H1 (cell line): ENCODE measurements around the gene TNNC1. TPM values are rescaled to one million over a fixed set of nuclear protein-coding genes. Genes with fewer than 3 reads are reported as not detected.

Experiments used
- CTCF ChIA-PET: fragments of 300-600 bp; sonication (Branson Sonifier 250); formaldehyde crosslinking; loops from one replicate; lab custom pipeline; 2021; ENCODE audit not compliant: partially characterized antibody; lab: Charles Lee
- POLR2A ChIA-PET: fragments of 300-600 bp; sonication (Branson Sonifier 250); formaldehyde crosslinking; loops from one replicate; lab custom pipeline; 2021; ENCODE audit warnings: inconsistent platforms; ENCODE audit not compliant: partially characterized antibody; lab: Charles Lee
- DNase-seq, 2 experiments: peaks; one replicate each; pipeline versions ENCODE4 v3.0.0 to v3.0.0-alpha.2; 2010 to 2022; ENCODE audit warnings: low spot score in 2 of 2, low read depth in 1 of 2, mixed read lengths in 1 of 2
- FAIRE-seq: peaks from 2 replicates; lab custom pipeline; 2011; peaks lifted over from hg19 to GRCh38; lab: Jason Lieb, UNC
- H2AFZ ChIP-seq: 2 replicates; pipeline ENCODE4 v1.8.1; 2012; ENCODE audit warnings: low read length, inconsistent platforms
- H2AK5ac ChIP-seq: 2 replicates; pipeline ENCODE4 v1.6.1; 2013; ENCODE audit warnings: low read depth, low read length
- H2BK120ac ChIP-seq: replicated peaks from 2 replicates; pipeline ENCODE3; 2013; ENCODE audit warnings: low read depth, low read length, inconsistent platforms
- H2BK12ac ChIP-seq: 2 replicates; pipeline ENCODE4 v1.6.1; 2013; ENCODE audit warnings: low read depth, low read length
- H2BK15ac ChIP-seq: 2 replicates; pipeline ENCODE4 v1.6.1; 2013; ENCODE audit warnings: low read length
- H2BK20ac ChIP-seq: 2 replicates; pipeline ENCODE4 v1.6.1; 2013; ENCODE audit warnings: low read length
- H2BK5ac ChIP-seq: 2 replicates; pipeline ENCODE4 v1.6.1; 2013; ENCODE audit warnings: low read depth, low read length
- H3K14ac ChIP-seq: 2 replicates; pipeline ENCODE4 v1.6.1; 2013; ENCODE audit warnings: inconsistent platforms; ENCODE audit not compliant: insufficient read length
- H3K18ac ChIP-seq: 2 replicates; pipeline ENCODE4 v1.6.1; 2013; ENCODE audit warnings: low read length; ENCODE audit errors: extremely low read depth
- H3K23ac ChIP-seq: 2 replicates; pipeline ENCODE4 v1.6.1; 2013; ENCODE audit warnings: inconsistent platforms; ENCODE audit not compliant: insufficient read length
- H3K23me2 ChIP-seq: 2 replicates; pipeline ENCODE4 v1.6.1; 2013; ENCODE audit warnings: low read depth, low read length
- H3K27ac ChIP-seq: 2 replicates; pipeline ENCODE4 v1.6.1; 2011; ENCODE audit warnings: low read depth, low read length, inconsistent platforms
- H3K27me3 ChIP-seq, 4 experiments: replicated peaks in 1 of 4; 1 replicate in 1 of 4; 2 replicates in 3 of 4; pipeline versions ENCODE4 v1.6.1 to v1.8.1; 2011 to 2013; ENCODE audit warnings: low read length in 3 of 4, mild to moderate bottlenecking in 3 of 4, inconsistent platforms in 2 of 4, mixed read lengths in 2 of 4, moderate library complexity in 1 of 4; ENCODE audit not compliant: control insufficient read depth in 3 of 4, insufficient read depth in 3 of 4; ENCODE audit errors: extremely low read depth in 1 of 4
- H3K36me3 ChIP-seq, 4 experiments: 2 replicates each; pipeline versions ENCODE4 v1.6.1 to v1.8.1; 2011 to 2013; ENCODE audit warnings: mild to moderate bottlenecking in 4 of 4, low read length in 3 of 4, moderate library complexity in 2 of 4, control low read depth in 1 of 4, inconsistent platforms in 1 of 4; ENCODE audit not compliant: insufficient read depth in 4 of 4, control insufficient read depth in 2 of 4
- H3K4ac ChIP-seq: replicated peaks from 2 replicates; pipeline ENCODE3; 2013; ENCODE audit warnings: low read length, low read depth, mixed read lengths, inconsistent platforms; ENCODE audit not compliant: insufficient read length
- H3K4me1 ChIP-seq, 4 experiments: replicated peaks in 1 of 4; 1 replicate in 1 of 4; 2 replicates in 3 of 4; pipeline versions ENCODE4 v1.6.1 to v1.8.1; 2011 to 2013; ENCODE audit warnings: low read length in 3 of 4, inconsistent platforms in 2 of 4, mixed read lengths in 1 of 4; ENCODE audit not compliant: insufficient read depth in 4 of 4, control insufficient read depth in 3 of 4
- H3K4me2 ChIP-seq, 2 experiments: 2 replicates each; pipeline versions ENCODE4 v1.6.1 to v1.8.1; 2011 to 2013; ENCODE audit warnings: low read depth in 2 of 2, low read length in 2 of 2, control low read depth in 1 of 2, inconsistent platforms in 1 of 2, mild to moderate bottlenecking in 1 of 2; ENCODE audit not compliant: insufficient read depth in 1 of 2
- H3K4me3 ChIP-seq, 4 experiments: fragments of 200-600, 300-600 bp in 1 of 4; sonication (generic), shearing (Covaris generic), sonication (Bioruptor Twin) in 1 of 4; 2 replicates each; pipeline versions ENCODE4 v1.5.1 to v1.8.1; 2011 to 2016; ENCODE audit warnings: low read length in 4 of 4, low read depth in 3 of 4, control low read depth in 2 of 4, inconsistent platforms in 2 of 4, mild to moderate bottlenecking in 2 of 4, mixed read lengths in 1 of 4, moderate library complexity in 1 of 4; ENCODE audit not compliant: insufficient read depth in 2 of 4; ENCODE audit errors: extremely low read depth in 1 of 4
- H3K56ac ChIP-seq: replicated peaks from 2 replicates; pipeline ENCODE3; 2013; ENCODE audit warnings: low read depth, mild to moderate bottlenecking, mixed read lengths, low read length, inconsistent platforms; ENCODE audit not compliant: insufficient read length
- H3K79me1 ChIP-seq: 2 replicates; pipeline ENCODE4 v1.6.1; 2013; ENCODE audit warnings: low read depth, low read length, control low read depth
- H3K79me2 ChIP-seq, 2 experiments: 2 replicates each; pipeline versions ENCODE4 v1.6.1 to v1.8.1; 2012 to 2013; ENCODE audit warnings: low read length in 2 of 2, mild to moderate bottlenecking in 2 of 2, inconsistent platforms in 1 of 2; ENCODE audit not compliant: insufficient read depth in 2 of 2, control insufficient read depth in 1 of 2
- H3K9ac ChIP-seq, 4 experiments: replicated peaks in 1 of 4; 1 replicate in 1 of 4; 2 replicates in 3 of 4; pipeline versions ENCODE4 v1.6.1 to v1.8.1; 2011 to 2013; ENCODE audit warnings: low read depth in 3 of 4, low read length in 3 of 4, control low read depth in 2 of 4, mild to moderate bottlenecking in 2 of 4, moderate library complexity in 2 of 4, inconsistent platforms in 1 of 4; ENCODE audit errors: extremely low read depth in 1 of 4
- H3K9me3 ChIP-seq, 2 experiments: 2 replicates each; pipeline versions ENCODE4 v1.6.1 to v1.8.1; 2012 to 2013; ENCODE audit warnings: mild to moderate bottlenecking in 2 of 2, moderate library complexity in 2 of 2, control low read depth in 1 of 2, inconsistent platforms in 1 of 2, low read depth in 1 of 2, low read length in 1 of 2, mixed read lengths in 1 of 2; ENCODE audit not compliant: insufficient read depth in 2 of 2
- H4K20me1 ChIP-seq, 2 experiments: replicated peaks in 1 of 2; 2 replicates each; pipeline versions ENCODE3 to v1.8.1; 2011 to 2013; ENCODE audit warnings: inconsistent platforms in 2 of 2, low read length in 2 of 2, mild to moderate bottlenecking in 1 of 2; ENCODE audit not compliant: insufficient read depth in 2 of 2, control insufficient read depth in 1 of 2
- H4K5ac ChIP-seq: 2 replicates; pipeline ENCODE4 v1.6.1; 2013; ENCODE audit warnings: low read length, low read depth, mixed read lengths, inconsistent platforms; ENCODE audit not compliant: insufficient read length
- H4K8ac ChIP-seq: 2 replicates; pipeline ENCODE4 v1.8.0; 2013; ENCODE audit warnings: mild to moderate bottlenecking, moderate library complexity, low read length, inconsistent platforms; ENCODE audit not compliant: insufficient read depth; ENCODE audit errors: extremely low read depth
- H4K91ac ChIP-seq: replicated peaks from 2 replicates; pipeline ENCODE3; 2013; ENCODE audit warnings: low read length, mixed read lengths, inconsistent platforms; ENCODE audit not compliant: insufficient read length
- GTF2F1 ChIP-seq: IDR thresholded peaks from 2 replicates; pipeline ENCODE4 v1.6.1; 2012; ENCODE audit warnings: low read depth, low read length, improper control_type of control experiment, borderline replicate concordance
- HDAC2 ChIP-seq, 2 experiments: fragments of 300-600 bp in 1 of 2; sonication (generic) in 1 of 2; IDR thresholded peaks; 2 replicates each; pipeline ENCODE4 v1.6.1; 2011 to 2012; ENCODE audit warnings: low read depth in 2 of 2, low read length in 2 of 2, mild to moderate bottlenecking in 2 of 2, moderate library complexity in 2 of 2, borderline replicate concordance in 1 of 2, inconsistent platforms in 1 of 2
- SAP30 ChIP-seq: fragments of 300-600 bp; sonication (generic); IDR thresholded peaks from 2 replicates; pipeline ENCODE4 v1.7.1; 2012; ENCODE audit warnings: low read length, moderate library complexity, mild to moderate bottlenecking, inconsistent platforms; ENCODE audit not compliant: insufficient read depth, insufficient replicate concordance
- SIN3A ChIP-seq, 2 experiments: IDR thresholded peaks in 1 of 2; conservative IDR thresholded peaks in 1 of 2; 2 replicates each; pipeline ENCODE4 v1.6.1; 2011 to 2012; ENCODE audit warnings: low read length in 2 of 2, improper control_type of control experiment in 1 of 2, low read depth in 1 of 2, mild to moderate bottlenecking in 1 of 2
- SUZ12 ChIP-seq: fragments of 200-600 bp; sonication (generic); IDR thresholded peaks from 2 replicates; pipeline ENCODE4 v1.6.1; 2012; ENCODE audit warnings: mild to moderate bottlenecking, inconsistent platforms, low read length, moderate library complexity, mixed read lengths
- TAF1 ChIP-seq: IDR thresholded peaks from 2 replicates; pipeline ENCODE4 v1.6.1; 2011; ENCODE audit warnings: mild to moderate bottlenecking, low read depth, low read length
- TBP ChIP-seq: IDR thresholded peaks from 2 replicates; pipeline ENCODE4 v1.6.1; 2011; ENCODE audit warnings: low read depth, low read length, improper control_type of control experiment
- YY1 ChIP-seq: IDR thresholded peaks from 2 replicates; pipeline ENCODE4 v1.6.1; 2011; ENCODE audit warnings: low read depth, mild to moderate bottlenecking, low read length
- WGBS, 2 experiments: shearing (Covaris generic) in 1 of 2; methylation state at CpG; one replicate each; pipeline versions ENCODE4 v1.1.6 to v1.1.7; 2013 to 2015; ENCODE audit warnings: low lambda C conversion rate in 2 of 2, mixed read lengths in 2 of 2, inconsistent platforms in 1 of 2, low coverage in 1 of 2, missing lambda C conversion rate in 1 of 2; ENCODE audit not compliant: insufficient replicate concordance in 2 of 2, insufficient coverage in 1 of 2, insufficient read length in 1 of 2; ENCODE audit errors: extremely low coverage in 1 of 2, missing lambda C conversion rate in 1 of 2; 5-methylcytosine and 5-hydroxymethylcytosine counted together
- polyA plus RNA-seq, 7 experiments: library from polyadenylated mRNA; depleted of rRNA in 3 of 7; stranded (reverse) in 5 of 7; unstranded in 2 of 7; fragments of >200 nt in 5 of 7; fragments of 200-250 nt in 2 of 7; gene quantifications; 1 replicate in 5 of 7; 2 replicates in 1 of 7; 4 replicates in 1 of 7; pipeline versions ENCODE4 v1.2.1 to v1.2.3, GENCODE V29; 2011 to 2013; ENCODE audit warnings: missing spikeins in 2 of 7, mixed read lengths in 2 of 7
- total RNA-seq: library from RNA; stranded (reverse); fragmentation: NEBNext Ultra II Directional; extraction: Animal tissue kit (Norgen Biotek cat#: 25700); gene quantifications from 2 replicates; pipeline ENCODE4 v1.2.1, GENCODE V29; 2021
- TF ChIP-seq, protein P1 (sequence below): IDR thresholded peaks from 2 replicates; pipeline ENCODE4 v1.6.1; 2012; ENCODE audit warnings: low read length, inconsistent platforms
- TF ChIP-seq, protein P2 (sequence below): IDR thresholded peaks from 2 replicates; pipeline ENCODE4 v1.6.1; 2011; ENCODE audit warnings: low read depth, mild to moderate bottlenecking, low read length; ENCODE audit not compliant: insufficient read depth

Gene TNNC1
- total and polyA plus RNA-seq, 2 of the 8 experiments (the other 6 are each of a cell fraction or from before 2014, with no cell fraction given) = 5.8 to 16.4 TPM

DNA sequence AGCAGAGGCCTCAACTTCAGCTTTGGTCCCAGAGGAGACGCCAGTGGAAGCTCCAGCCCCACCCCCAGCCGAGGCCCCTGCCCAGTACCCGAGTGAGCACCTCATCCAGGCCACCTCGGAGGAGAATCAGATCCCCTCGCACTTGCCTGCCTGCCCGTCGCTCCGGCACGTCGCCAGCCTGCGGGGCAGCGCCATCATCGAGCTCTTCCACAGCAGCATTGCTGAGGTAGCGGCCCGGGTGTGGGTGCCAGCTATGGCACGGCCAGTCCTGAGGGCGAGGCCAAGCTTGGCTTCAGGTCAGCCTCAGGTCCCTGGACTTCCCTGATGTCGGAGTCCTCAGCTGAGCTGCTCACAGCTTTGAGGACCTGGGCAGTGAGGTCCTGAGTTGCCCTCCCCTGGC, 35.6 kb upstream of the TNNC1 start:
- 97% methylated on average over 15 of the region's 18 CpGs; no CpG with 5 or more reads in 1 of the 2 experiments for WGBS, 2 experiments
- POLR2A ChIA-PET = interaction anchor here (0.8 to 3.0 kb wide), 6 partner anchors 9 to 40 kb away, joined by 3 to 16 read pairs (median 4); no protein-coding TSS in a partner anchor
- FAIRE-seq = no peak
- H3K9ac ChIP-seq = no peak overlapping the region
- H2BK20ac ChIP-seq = no peak overlapping the region
- no peaks in the 10 kb centered on the region for H3K27me3 ChIP-seq
- no peak overlapping the region for H3K4ac ChIP-seq
- no peaks in the 10 kb centered on the region for H3K23me2 ChIP-seq
- H3K4me1 ChIP-seq = peaks cover 0 to 1% (median under 1%) of the 10 kb centered on the region in 4 experiments; a peak in 3 of 7 replicates
- H2AFZ ChIP-seq = no peak overlapping the region
- H3K79me2 ChIP-seq = no peaks in the 10 kb centered on the region
- no peak overlapping the region for H2BK12ac ChIP-seq
- H2AK5ac ChIP-seq = no peak overlapping the region
- H3K23ac ChIP-seq = no peak overlapping the region
- no peaks in the 10 kb centered on the region for H3K9me3 ChIP-seq
- H3K79me1 ChIP-seq = no peaks in the 10 kb centered on the region; the same call in 1 of the 2 replicates
- no peak overlapping the region for H3K18ac ChIP-seq
- H3K56ac ChIP-seq = no peak overlapping the region
- CTCF ChIA-PET = interaction anchor here (0.7 to 2.0 kb wide), 6 partner anchors 9 to 101 kb away, joined by 3 to 7 read pairs (median 4); no protein-coding TSS in a partner anchor
- H4K91ac ChIP-seq = no peak overlapping the region
- no peak overlapping the region for H3K14ac ChIP-seq
- no peak for TF ChIP-seq SUZ12
- TF ChIP-seq, protein P1, sequence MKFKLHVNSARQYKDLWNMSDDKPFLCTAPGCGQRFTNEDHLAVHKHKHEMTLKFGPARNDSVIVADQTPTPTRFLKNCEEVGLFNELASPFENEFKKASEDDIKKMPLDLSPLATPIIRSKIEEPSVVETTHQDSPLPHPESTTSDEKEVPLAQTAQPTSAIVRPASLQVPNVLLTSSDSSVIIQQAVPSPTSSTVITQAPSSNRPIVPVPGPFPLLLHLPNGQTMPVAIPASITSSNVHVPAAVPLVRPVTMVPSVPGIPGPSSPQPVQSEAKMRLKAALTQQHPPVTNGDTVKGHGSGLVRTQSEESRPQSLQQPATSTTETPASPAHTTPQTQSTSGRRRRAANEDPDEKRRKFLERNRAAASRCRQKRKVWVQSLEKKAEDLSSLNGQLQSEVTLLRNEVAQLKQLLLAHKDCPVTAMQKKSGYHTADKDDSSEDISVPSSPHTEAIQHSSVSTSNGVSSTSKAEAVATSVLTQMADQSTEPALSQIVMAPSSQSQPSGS = no peak
- no peak for TF ChIP-seq SAP30
- no peak for TF ChIP-seq SIN3A (conservative IDR thresholded peaks at IDR 0.05 in 1 of 2, IDR thresholded peaks at IDR 0.05 in 1 of 2; ENCODE audit: low read depth in 1 of 2, low read length in 2 of 2)
- TF ChIP-seq TBP = no peak
- TF ChIP-seq GTF2F1 = no peak
- TF ChIP-seq TAF1 = no peak
- TF ChIP-seq HDAC2 (IDR thresholded peaks at IDR 0.05; ENCODE audit: borderline replicate concordance in 1 of 2, low read depth in 2 of 2, low read length in 2 of 2) = no peak
- no peak for TF ChIP-seq YY1
- TF ChIP-seq, protein P2, sequence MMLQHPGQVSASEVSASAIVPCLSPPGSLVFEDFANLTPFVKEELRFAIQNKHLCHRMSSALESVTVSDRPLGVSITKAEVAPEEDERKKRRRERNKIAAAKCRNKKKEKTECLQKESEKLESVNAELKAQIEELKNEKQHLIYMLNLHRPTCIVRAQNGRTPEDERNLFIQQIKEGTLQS = no peak
- TF ChIP-seq, all 59 proteins: peak for 0
- no peak overlapping the region for H3K27ac ChIP-seq
- peaks cover 0 to 22% of the 10 kb centered on the region in 2 experiments for H4K20me1 ChIP-seq
- DNase-seq = no peak
- H2BK15ac ChIP-seq = no peak overlapping the region
- H2BK5ac ChIP-seq = no peak overlapping the region; the same call in 1 of the 2 replicates
- H4K8ac ChIP-seq = no peak overlapping the region
- no peak overlapping the region for H2BK120ac ChIP-seq
- no peak overlapping the region for H3K4me3 ChIP-seq
- no peak overlapping the region for H3K4me2 ChIP-seq
- H4K5ac ChIP-seq = no peak overlapping the region
- H3K36me3 ChIP-seq = peaks cover 21 to 62% (median 43%) of the 10 kb centered on the region in 4 experiments
